Common myeloid progenitor, CD34-positive (primary cell): ENCODE results near the gene TMED4.

ENCODE experiments used
- CTCF ChIA-PET: fragments of 350-600 bp; sonication (Branson Sonifier 250); formaldehyde crosslinking; loops from one replicate; lab custom pipeline; 2021; ENCODE audit warnings: antibody characterized with exemption; lab: Charles Lee
- POLR2A ChIA-PET: fragments of 350-600 bp; sonication (Branson Sonifier 250); formaldehyde crosslinking; loops from one replicate; lab custom pipeline; 2021; ENCODE audit warnings: antibody characterized with exemption; lab: Charles Lee
- DNase-seq, 3 donors: peaks; one replicate each; pipeline versions ENCODE4 v3.0.0 to v3.0.0-alpha.2; 2013
- H3K27ac ChIP-seq, 2 experiments: 1 replicate in 1 of 2; 2 replicates in 1 of 2; pipeline ENCODE4 v1.7.0; 2013; ENCODE audit warnings: inconsistent platforms in 2 of 2, low read length in 2 of 2, mild to moderate bottlenecking in 2 of 2, low read depth in 1 of 2, moderate library complexity in 1 of 2; ENCODE audit not compliant: severe bottlenecking in 2 of 2, insufficient read depth in 1 of 2, poor library complexity in 1 of 2
- H3K27me3 ChIP-seq, 5 experiments: replicated peaks in 2 of 5; 1 replicate in 3 of 5; 2 replicates in 2 of 5; pipeline versions ENCODE4 v1.6.1 to v1.7.0; 2013; ENCODE audit warnings: low read length in 4 of 5, mild to moderate bottlenecking in 2 of 5, moderate library complexity in 2 of 5, inconsistent platforms in 1 of 5; ENCODE audit not compliant: insufficient read depth in 5 of 5, control insufficient read depth in 4 of 5
- H3K36me3 ChIP-seq, 4 experiments: 1 replicate in 2 of 4; 2 replicates in 2 of 4; pipeline versions ENCODE4 v1.6.1 to v1.7.0; 2013; ENCODE audit warnings: low read length in 3 of 4, control low read depth in 1 of 4, mild to moderate bottlenecking in 1 of 4; ENCODE audit not compliant: control insufficient read depth in 4 of 4, insufficient read depth in 4 of 4
- H3K4me1 ChIP-seq, 4 experiments: 1 replicate in 3 of 4; 2 replicates in 1 of 4; pipeline versions ENCODE4 v1.6.1 to v1.7.1; 2013; ENCODE audit warnings: low read length in 3 of 4, mild to moderate bottlenecking in 3 of 4, control low read depth in 1 of 4, inconsistent platforms in 1 of 4, moderate library complexity in 1 of 4; ENCODE audit not compliant: control insufficient read depth in 4 of 4, insufficient read depth in 4 of 4; ENCODE audit errors: control extremely low read depth in 1 of 4
- H3K4me3 ChIP-seq, 7 experiments: 1 replicate in 4 of 7; 2 replicates in 3 of 7; pipeline versions ENCODE4 v1.5.1 to v1.7.0; 2013; ENCODE audit warnings: mild to moderate bottlenecking in 7 of 7, low read length in 6 of 7, moderate library complexity in 6 of 7, inconsistent platforms in 2 of 7, low read depth in 2 of 7, control low read depth in 1 of 7; ENCODE audit not compliant: insufficient read depth in 4 of 7, control insufficient read depth in 1 of 7; ENCODE audit errors: extremely low read depth in 1 of 7
- H3K9me3 ChIP-seq, 5 experiments: 1 replicate in 4 of 5; 2 replicates in 1 of 5; pipeline versions ENCODE4 v1.6.1 to v1.7.1; 2013; ENCODE audit warnings: low read length in 4 of 5, mild to moderate bottlenecking in 2 of 5, inconsistent platforms in 1 of 5, low read depth in 1 of 5, moderate library complexity in 1 of 5; ENCODE audit not compliant: control insufficient read depth in 4 of 5, insufficient read depth in 2 of 5; ENCODE audit errors: control extremely low read depth in 1 of 5
- WGBS: methylation state at CpG from one replicate; pipeline ENCODE4 v1.1.5; 2013; ENCODE audit not compliant: insufficient coverage; 5-methylcytosine and 5-hydroxymethylcytosine counted together

TMED4 gene

GRCh38 chr7:44618045-44618444 is 36.0 kb upstream of the TMED4 start:
- H3K27me3 ChIP-seq: no peaks in the 10 kb centered on the region
- no peak overlapping the region for H3K4me3 ChIP-seq
- DNase-seq: no peak
- POLR2A ChIA-PET: no interaction called here
- H3K4me1 ChIP-seq: peaks cover 7 to 13% (median 10%) of the 10 kb centered on the region in 4 experiments
- H3K36me3 ChIP-seq: peaks cover 0 to 13% (median 3%) of the 10 kb centered on the region in 4 experiments
- H3K9me3 ChIP-seq: no peaks in the 10 kb centered on the region
- no peak overlapping the region for H3K27ac ChIP-seq
- WGBS: no CpG with 5 or more reads among the region's 1 CpG
- CTCF ChIA-PET: interaction anchor here (0.7 kb wide), 1 partner anchor 70 kb away, joined by 3 read pairs; no protein-coding TSS in a partner anchor

- ChIA-PET POLR2A (no interaction called here), CTCF (interaction anchor here (0.7 to 2.4 kb wide), 4 partner anchors 15 to 70 kb away, joined by 3 to 10 read pairs (median 4); no protein-coding TSS in a partner anchor)
- Histone ChIP-seq H3K27ac (no peak overlapping the region), H3K4me3 (no peak overlapping the region), H3K27me3 (no peaks in the 10 kb centered on the region), H3K9me3 (no peaks in the 10 kb centered on the region), H3K36me3 (peaks cover 0 to 8% (median 3%) of the 10 kb centered on the region in 4 experiments), H3K4me1 (peaks cover 7 to 13% (median 10%) of the 10 kb centered on the region in 4 experiments)
- no peak for DNase-seq
- no CpG with 5 or more reads among the region's 2 CpGs for WGBS
These were observed 35.3 kb upstream of the TMED4 start for GRCh38 chr7:44617225-44617890.

- Histone ChIP-seq H3K4me3 (no peak overlapping the region), H3K36me3 (peaks cover 0 to 8% (median 3%) of the 10 kb centered on the region in 4 experiments), H3K4me1 (peaks cover 7 to 13% (median 10%) of the 10 kb centered on the region in 4 experiments), H3K27ac (no peak overlapping the region), H3K27me3 (no peaks in the 10 kb centered on the region), H3K9me3 (no peaks in the 10 kb centered on the region)
- ChIA-PET POLR2A (interaction anchor here (0.6 kb wide), 1 partner anchor 22 kb away, joined by 3 read pairs; no protein-coding TSS in a partner anchor), CTCF (interaction anchor here (0.9 to 2.4 kb wide), 3 partner anchors 15 to 23 kb away, joined by 3 to 10 read pairs (median 4); no protein-coding TSS in a partner anchor)
- WGBS: 98% methylated on average over 5 of the region's 12 CpGs
- DNase-seq: no peak
These were observed 34.5 kb upstream of the TMED4 start for GRCh38 chr7:44616545-44616944.

GRCh38 chr7:44615793-44616192 is 33.8 kb upstream of the TMED4 start:
- ChIA-PET CTCF (interaction anchor here (2.4 kb wide), 1 partner anchor 18 kb away, joined by 10 read pairs; no protein-coding TSS in a partner anchor), POLR2A (interaction anchor here (0.6 kb wide), 1 partner anchor 23 kb away, joined by 3 read pairs; no protein-coding TSS in a partner anchor)

GRCh38 chr7:44615149-44615611 is 33.1 kb upstream of the TMED4 start:
- ChIA-PET CTCF (interaction anchor here (2.4 kb wide), 1 partner anchor 19 kb away, joined by 10 read pairs; no protein-coding TSS in a partner anchor), POLR2A (no interaction called here)
- Histone ChIP-seq H3K4me1 (peaks cover 7 to 13% (median 10%) of the 10 kb centered on the region in 4 experiments), H3K36me3 (peaks cover 0 to 8% (median 3%) of the 10 kb centered on the region in 4 experiments), H3K27me3 (no peaks in the 10 kb centered on the region), H3K9me3 (no peaks in the 10 kb centered on the region), H3K4me3 (no peak overlapping the region), H3K27ac (peak overlapping the region in 1 of 2 experiments; percentile 43)
- 100% methylated on average over 1 of the region's 2 CpGs for WGBS
- DNase-seq: peak; percentile 49 to 88 (median 85)

More at GRCh38 chr7:44615793-44616192, 33.8 kb upstream of the TMED4 start:
- H3K9me3 ChIP-seq: no peaks in the 10 kb centered on the region
- DNase-seq: no peak
- peaks cover 0 to 8% (median 3%) of the 10 kb centered on the region in 4 experiments for H3K36me3 ChIP-seq
- no peak overlapping the region for H3K4me3 ChIP-seq
- H3K27me3 ChIP-seq: no peaks in the 10 kb centered on the region
- peak overlapping the region in 1 of 2 experiments; percentile 43 for H3K27ac ChIP-seq
- peaks cover 7 to 13% (median 10%) of the 10 kb centered on the region in 4 experiments for H3K4me1 ChIP-seq
- 85% methylated on average over 2 of the region's 5 CpGs for WGBS

GRCh38 chr7:44609829-44610228 is 27.8 kb upstream of the TMED4 start:
- Histone ChIP-seq H3K36me3 (no peaks in the 10 kb centered on the region), H3K27me3 (no peaks in the 10 kb centered on the region), H3K27ac (no peak overlapping the region), H3K4me1 (peaks cover 11 to 45% (median 23%) of the 10 kb centered on the region in 4 experiments), H3K4me3 (no peak overlapping the region), H3K9me3 (no peaks in the 10 kb centered on the region)
- WGBS: 94% methylated on average over 3 of the region's 3 CpGs
- ChIA-PET POLR2A (interaction anchor here (0.6 to 0.7 kb wide), 2 partner anchors 27 to 450 kb away, joined by 7 read pairs; no protein-coding TSS in a partner anchor), CTCF (interaction anchor here (0.7 to 1.2 kb wide), 4 partner anchors 24 to 160 kb away, joined by 3 to 4 read pairs (median 4); no protein-coding TSS in a partner anchor)
- DNase-seq: no peak
